RWPE2 (cell line): ENCODE results near the gene ZNF284.

Source experiments
- ATAC-seq: fragments of 200-7000 bp; cut with Tn5 transposase; 3 replicates; pipeline ENCODE4 v1.9.1; 2021; ENCODE audit warnings: low read depth
- DNase-seq: peaks from one replicate; pipeline ENCODE4 v3.0.0-alpha.2; 2020; ENCODE audit warnings: low spot score
- H3K27ac ChIP-seq: fragments of 450-650 bp; 2 replicates; pipeline ENCODE4 v1.5.1; 2017; ENCODE audit warnings: mild to moderate bottlenecking; ENCODE audit not compliant: poor library complexity, severe bottlenecking
- H3K27me3 ChIP-seq: fragments of 250-450 bp; sonication (Bioruptor Pico); 2 replicates; pipeline ENCODE4 v1.5.1; 2021; ENCODE audit warnings: mild to moderate bottlenecking, moderate library complexity; ENCODE audit not compliant: insufficient read depth, poor library complexity, severe bottlenecking
- H3K36me3 ChIP-seq: fragments of 250-450 bp; sonication (Bioruptor Pico); 2 replicates; pipeline ENCODE4 v1.5.1; 2020; ENCODE audit warnings: low read depth, mild to moderate bottlenecking, moderate library complexity
- H3K4me1 ChIP-seq: fragments of 250-450 bp; sonication (Bioruptor Pico); 2 replicates; pipeline ENCODE4 v1.5.1; 2021; ENCODE audit warnings: mild to moderate bottlenecking, moderate library complexity; ENCODE audit not compliant: insufficient read depth, poor library complexity, severe bottlenecking
- H3K4me3 ChIP-seq: fragments of 250-450 bp; sonication (Bioruptor Pico); 2 replicates; pipeline ENCODE4 v1.5.1; 2021; ENCODE audit warnings: mild to moderate bottlenecking, moderate library complexity; ENCODE audit not compliant: severe bottlenecking
- H3K9me3 ChIP-seq: fragments of 250-450 bp; sonication (Bioruptor Pico); 2 replicates; pipeline ENCODE4 v1.5.1; 2021; ENCODE audit warnings: mild to moderate bottlenecking, moderate library complexity; ENCODE audit not compliant: severe bottlenecking
- TF ChIP-seq, protein P1 (sequence below): fragments of 450-650 bp; IDR thresholded peaks from one replicate; pipeline ENCODE4 v1.5.1; 2017; ENCODE audit warnings: mild to moderate bottlenecking, moderate library complexity; ENCODE audit not compliant: poor library complexity, severe bottlenecking

ZNF284 gene

DNA sequence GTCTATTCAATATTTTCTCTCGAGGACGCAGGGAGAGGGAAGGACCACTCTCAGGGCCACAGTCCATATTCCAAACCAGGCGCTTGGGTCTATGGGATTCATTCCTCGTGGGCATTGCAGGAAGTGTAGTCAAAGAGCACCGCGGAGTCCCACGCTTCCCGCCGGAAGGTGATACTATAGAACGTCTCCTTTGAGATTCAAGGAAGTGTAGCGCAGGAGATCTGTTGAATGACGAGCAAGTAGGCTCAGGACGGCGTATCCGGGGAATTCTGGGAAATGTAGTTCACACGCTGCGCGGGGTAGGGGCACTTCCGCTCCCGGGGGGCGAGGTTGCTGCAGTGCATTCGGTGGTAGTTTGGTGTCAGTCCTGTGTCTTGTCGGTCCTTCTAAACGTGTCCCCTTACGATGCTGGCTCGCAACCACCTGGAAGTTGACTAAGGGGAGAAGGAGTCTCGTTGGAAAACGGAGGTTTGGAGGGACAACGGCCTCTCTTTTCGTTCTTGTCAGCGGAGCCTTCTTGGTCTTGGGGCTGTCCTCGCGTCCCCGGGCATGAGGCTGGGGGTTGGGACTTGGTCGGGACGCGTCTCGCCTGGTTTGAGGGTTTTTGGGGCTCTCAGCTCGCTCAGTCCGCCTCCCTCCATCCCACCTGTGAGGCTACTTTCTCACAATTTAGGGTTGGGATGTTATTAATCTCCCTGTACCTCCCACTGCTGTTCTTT is at the start of gene ZNF284:
Gene ZNF284, plus strand, starts transcription at position 336 of the 719 bp plus-strand sequence. CDS start 4,231 bp downstream, outside the sequence.
- DNase-seq (peak; percentile 82), ATAC-seq (peak; percentile 98)
- Histone ChIP-seq H3K27me3 (no peaks in the 10 kb centered on the region), H3K27ac (peak within 1 kb of the TSS; percentile 2), H3K36me3 (peaks cover 5% of the 10 kb centered on the region), H3K9me3 (no peaks in the 10 kb centered on the region), H3K4me1 (no peaks in the 10 kb centered on the region), H3K4me3 (peak within 1 kb of the TSS; percentile 52)
- TF ChIP-seq, protein P1, sequence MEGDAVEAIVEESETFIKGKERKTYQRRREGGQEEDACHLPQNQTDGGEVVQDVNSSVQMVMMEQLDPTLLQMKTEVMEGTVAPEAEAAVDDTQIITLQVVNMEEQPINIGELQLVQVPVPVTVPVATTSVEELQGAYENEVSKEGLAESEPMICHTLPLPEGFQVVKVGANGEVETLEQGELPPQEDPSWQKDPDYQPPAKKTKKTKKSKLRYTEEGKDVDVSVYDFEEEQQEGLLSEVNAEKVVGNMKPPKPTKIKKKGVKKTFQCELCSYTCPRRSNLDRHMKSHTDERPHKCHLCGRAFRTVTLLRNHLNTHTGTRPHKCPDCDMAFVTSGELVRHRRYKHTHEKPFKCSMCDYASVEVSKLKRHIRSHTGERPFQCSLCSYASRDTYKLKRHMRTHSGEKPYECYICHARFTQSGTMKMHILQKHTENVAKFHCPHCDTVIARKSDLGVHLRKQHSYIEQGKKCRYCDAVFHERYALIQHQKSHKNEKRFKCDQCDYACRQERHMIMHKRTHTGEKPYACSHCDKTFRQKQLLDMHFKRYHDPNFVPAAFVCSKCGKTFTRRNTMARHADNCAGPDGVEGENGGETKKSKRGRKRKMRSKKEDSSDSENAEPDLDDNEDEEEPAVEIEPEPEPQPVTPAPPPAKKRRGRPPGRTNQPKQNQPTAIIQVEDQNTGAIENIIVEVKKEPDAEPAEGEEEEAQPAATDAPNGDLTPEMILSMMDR: no peak

DNA sequence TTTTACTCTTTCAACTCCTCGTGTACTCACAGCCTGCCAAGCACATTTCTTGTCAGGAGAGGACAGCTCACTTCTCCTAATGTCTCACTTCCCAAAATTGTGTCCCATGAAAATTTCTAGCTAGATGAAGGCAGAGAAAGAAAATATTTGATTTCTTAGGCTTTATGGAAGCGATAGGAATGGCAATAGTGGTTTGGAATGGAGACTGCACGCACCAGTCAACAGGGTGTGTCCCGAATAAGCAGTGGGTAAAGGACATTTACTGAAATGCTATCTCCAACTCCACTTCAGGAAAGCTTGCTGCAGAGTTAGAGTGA is 47.1 kb upstream of the ZNF284 start:
- H3K4me3 ChIP-seq: peak overlapping the region; percentile 70
- DNase-seq: no peak
- H3K27me3 ChIP-seq: no peaks in the 10 kb centered on the region
- TF ChIP-seq, protein P1: no peak
- H3K4me1 ChIP-seq: no peaks in the 10 kb centered on the region
- H3K9me3 ChIP-seq: no peaks in the 10 kb centered on the region
- H3K27ac ChIP-seq: no peak overlapping the region
- peaks cover 18% of the 10 kb centered on the region for H3K36me3 ChIP-seq
- ATAC-seq: no peak

DNA sequence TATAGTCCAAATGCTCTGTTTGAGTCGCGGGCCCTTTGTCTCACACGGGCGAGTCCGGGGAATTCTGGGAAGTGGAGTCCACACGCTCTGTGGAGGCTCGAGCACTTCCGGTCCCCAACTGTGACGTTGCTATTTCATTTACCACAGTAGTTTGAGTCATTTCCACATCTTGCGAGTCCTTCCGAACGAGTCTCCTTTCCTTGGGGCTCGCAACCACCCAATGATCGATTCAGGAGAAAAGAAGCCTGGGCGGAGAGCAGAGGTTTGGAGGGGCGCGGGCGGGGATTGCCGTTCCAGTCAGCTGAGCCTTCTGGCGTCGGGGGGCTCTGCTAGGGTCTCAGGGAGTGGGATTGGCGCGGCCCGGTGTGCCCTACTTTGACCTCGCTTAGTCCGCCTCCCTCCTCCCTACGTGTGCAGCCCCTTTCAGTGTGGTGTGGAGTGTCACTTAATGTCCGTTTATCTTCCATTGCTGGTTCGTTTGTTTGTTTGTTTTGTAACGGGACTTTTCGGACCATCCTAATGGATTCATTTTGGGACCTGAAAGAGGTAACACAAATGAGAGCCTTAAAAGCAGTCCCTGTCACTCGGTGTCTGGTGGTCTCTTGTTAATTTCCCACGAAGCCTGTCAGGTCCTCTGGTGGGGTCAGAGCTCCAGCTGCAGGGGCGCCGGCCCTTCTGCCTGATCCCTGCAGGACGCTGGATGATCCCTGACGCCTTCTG is 46.6 kb upstream of the ZNF284 start, which contains the start of gene ZNF222:
Gene ZNF222, plus strand, starts transcription at position 163 of the 720 bp plus-strand sequence. Its CDS starts 58 bp downstream, at position 221.
- peak; percentile 80 for DNase-seq
- Histone ChIP-seq H3K27ac (no peak within 1 kb of the TSS), H3K9me3 (no peaks in the 10 kb centered on the region), H3K36me3 (peaks cover 24% of the 10 kb centered on the region), H3K4me3 (peak within 1 kb of the TSS; percentile 70), H3K4me1 (no peaks in the 10 kb centered on the region), H3K27me3 (no peaks in the 10 kb centered on the region)
- ATAC-seq: peak; percentile 94
- TF ChIP-seq, protein P1: no peak

DNA sequence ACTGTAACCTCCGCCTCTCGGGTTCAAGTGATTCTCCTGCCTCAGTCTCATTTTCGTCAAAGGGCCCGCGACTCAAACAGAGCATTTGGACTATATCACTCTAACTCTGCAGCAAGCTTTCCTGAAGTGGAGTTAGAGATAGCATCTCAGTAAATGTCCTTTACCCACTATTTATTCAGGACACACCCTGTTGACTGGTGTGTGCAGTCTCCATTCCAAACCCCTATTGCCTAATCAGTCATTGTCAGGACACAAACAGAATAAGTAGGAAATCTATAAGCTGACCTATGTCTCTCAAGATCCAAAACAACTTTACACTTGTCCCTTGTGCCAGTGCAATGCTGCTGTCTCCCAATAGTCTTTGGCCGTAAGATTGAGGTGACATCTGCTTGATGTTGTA is 45.3 kb upstream of the ZNF284 start:
- DNase-seq (no peak), ATAC-seq (no peak)
- TF ChIP-seq, protein P1: no peak
- Histone ChIP-seq H3K27ac (no peak overlapping the region), H3K36me3 (peaks cover 35% of the 10 kb centered on the region), H3K4me1 (no peaks in the 10 kb centered on the region), H3K27me3 (no peaks in the 10 kb centered on the region), H3K4me3 (no peak overlapping the region), H3K9me3 (peaks cover 5% of the 10 kb centered on the region)
